NOMO-1 treated with DMSO at 0.1 percent for 48 hours (cell line): ENCODE measurements around the gene IMPDH1.

Source experiments
- DNase-seq: peaks from one replicate; lab custom pipeline; 2025; ENCODE audit not compliant: unreplicated experiment; lab: John Stamatoyannopoulos, UW

Gene IMPDH1

DNA sequence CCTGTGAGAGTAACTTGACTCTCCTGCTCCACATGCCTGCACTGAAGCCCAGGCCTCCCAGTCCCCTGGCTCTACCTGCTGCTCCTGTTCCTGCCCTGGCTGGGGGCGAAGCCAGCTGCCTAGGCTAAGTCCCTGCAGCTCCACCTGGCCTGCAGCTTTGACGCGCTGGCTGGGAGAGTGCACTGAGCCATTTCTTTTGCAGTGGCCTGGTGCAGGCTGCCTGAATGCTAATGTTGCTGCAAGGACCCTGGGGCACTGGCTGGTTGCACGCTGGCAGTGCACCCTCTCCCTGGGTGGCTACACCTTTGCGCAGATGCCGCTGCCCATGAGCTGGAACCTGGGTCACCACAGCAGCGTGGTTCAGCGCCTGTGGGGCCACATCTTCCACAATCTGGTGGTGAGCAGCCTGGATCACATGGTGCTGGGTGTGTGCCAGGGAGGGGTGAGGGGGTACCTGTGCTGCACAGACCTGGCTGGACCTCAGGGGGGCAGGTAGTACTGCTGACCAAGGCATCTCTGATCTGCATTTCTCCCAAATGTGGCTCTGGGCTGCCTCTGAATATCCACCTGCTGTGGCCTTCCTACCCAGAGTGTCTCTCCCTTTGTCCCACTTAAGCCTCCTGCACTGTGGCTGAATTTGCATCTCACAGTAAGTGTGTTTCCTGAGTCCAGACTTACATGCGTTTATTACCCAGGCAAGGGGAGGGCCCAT lies 20.0 kb downstream of the IMPDH1 start:
- no peak for DNase-seq

DNA sequence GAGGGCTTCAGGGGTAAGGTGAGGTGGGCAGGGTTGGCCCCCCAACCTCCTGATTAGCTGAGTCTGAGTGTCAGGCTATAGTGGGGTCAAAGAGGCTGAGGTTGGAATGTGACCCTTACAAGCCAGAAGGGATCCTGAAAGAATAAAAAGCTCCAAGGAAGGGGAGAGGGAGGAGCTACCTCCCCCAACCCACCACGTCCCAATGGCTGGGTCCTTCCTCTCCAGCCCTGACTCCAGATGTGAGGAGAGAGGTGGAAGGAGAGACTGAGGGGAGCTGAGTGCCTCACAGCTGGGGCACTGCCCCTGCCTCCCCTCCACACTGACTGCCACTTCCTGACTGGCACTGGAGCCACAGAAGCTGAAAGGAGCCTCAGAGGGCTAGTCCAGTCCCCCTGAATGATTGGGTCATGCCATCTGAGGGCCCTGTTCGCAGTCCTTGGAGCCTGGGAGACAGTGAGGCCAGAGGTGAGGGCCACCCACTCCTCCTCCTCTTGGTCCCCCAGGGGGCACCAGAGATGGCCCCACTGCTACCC lies 20.6 kb downstream of the IMPDH1 start:
- no peak for DNase-seq

DNA sequence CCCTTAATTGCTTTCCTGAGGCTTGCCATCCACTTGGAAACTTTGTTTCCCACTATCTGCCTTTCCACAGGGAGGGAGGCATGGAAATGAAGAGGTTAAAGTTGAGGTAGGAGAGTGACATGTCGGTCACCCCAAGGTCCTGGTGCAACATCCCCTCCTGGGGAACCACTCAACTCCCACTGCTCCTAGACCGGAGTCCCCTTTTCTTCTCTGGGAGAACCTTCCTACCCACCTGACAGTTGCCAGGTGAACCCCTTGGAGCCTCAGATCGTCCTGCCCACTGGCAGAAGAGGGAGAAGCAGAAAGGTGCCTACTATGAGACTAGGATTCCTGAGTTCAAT lies 21.7 kb downstream of the IMPDH1 start:
- no peak for DNase-seq

DNA sequence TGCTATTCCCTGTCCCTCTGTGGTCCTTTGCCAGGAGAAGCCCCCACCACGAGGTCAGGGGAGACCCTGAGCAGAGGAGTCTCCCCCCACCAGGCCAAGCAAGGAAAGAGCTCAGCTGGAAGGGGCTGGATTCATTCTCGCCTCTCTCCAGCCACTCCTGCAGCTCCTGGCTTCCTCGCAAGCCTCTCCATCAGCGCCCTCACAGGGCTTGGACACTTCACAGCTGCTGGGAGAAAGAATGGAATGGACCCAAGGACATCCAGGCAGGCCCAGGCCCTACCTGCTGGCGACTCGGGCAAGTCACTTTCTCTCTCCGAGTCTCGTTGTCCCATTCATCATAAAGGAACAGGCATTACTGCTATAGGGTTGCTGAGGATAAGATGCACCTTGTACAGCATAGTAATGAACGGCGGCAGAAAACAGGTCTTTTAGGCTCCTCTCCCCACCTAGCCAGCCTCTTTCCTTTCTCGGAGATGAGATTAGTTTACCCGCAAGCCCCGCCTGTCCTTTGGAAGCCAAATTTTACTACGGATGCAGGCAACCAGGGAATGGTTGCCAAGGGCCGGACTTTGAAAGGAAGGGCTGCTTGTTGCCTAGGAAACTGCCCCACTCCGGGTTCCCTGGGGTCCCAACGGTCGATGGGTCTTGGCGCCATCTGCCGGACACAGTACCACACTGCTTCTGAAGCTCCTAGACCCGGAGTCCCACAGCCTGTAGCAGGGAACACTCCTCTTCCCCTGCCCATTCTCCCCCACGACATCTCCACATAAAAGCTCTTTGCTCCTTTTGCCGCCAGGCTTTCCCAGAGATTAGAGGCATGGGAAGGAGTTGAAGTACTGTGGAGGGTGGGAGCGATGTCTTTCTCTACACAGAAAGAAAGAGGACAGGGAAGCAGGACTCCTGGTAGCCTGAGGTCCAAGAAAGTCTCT lies 22.3 kb downstream of the IMPDH1 start:
- peak; percentile 13 for DNase-seq

DNA sequence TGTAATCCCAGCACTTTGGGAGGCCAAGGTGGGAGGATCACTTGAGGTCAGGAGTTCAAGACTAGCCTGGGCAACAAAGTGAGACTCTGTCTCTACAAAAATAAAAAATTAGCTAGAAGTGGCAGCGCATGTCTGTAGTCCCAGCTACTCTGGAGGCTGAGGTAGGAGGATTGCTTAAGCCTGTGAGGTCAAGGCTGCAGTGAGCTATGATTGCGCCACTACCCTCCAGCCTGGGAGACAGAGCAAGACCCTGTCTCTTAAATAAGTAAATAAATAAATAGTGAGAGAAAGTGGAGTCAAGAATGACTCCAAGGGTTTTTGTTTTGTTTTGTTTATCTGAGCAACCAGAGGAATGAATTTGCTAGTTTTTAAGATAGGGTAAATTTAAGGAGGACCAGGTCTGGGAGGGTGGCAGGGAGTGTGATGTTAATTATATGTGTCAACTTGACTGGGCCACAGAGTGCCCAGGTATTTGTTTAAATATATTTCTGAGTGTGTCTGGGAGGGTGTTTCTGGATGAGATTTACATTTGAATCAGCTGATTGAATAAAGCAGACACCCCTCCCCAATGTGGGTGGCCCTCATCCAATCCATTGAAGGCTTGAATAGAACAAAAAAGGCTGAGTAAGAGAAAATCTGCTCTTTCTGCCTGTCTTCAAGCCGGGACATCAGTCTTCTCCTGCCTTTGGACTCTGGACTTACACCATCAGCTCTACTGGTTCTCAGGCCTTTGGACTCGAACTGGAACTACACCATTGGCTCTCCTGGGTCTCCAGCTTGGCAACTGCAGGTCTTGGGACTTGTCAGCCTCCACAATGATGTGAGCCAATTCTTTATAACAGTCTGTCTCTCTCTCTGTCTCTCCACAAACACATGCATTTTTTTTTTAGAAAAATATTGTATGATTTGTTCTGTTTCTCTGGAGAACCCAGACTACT lies 23.5 kb downstream of the IMPDH1 start:
- DNase-seq = no peak

DNA sequence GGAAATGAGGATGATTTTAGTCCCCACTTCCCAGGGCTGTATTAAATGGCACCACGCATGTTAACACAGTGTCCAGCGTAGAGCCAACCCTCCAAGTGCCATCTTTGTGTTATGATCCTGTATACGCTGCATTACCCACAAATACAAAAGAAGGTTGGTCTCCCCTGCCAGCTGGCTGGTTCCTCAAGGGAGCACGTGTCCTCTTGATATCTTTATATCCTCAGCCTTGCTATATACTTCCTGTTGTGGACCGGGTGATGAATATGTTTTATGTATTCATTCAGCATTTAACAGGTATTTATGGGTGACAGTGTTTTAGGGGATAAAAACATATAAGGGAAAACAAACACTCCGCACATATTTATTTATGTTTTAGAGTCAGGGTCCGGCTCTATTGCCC lies 25.1 kb downstream of the IMPDH1 start:
- no peak for DNase-seq

DNA sequence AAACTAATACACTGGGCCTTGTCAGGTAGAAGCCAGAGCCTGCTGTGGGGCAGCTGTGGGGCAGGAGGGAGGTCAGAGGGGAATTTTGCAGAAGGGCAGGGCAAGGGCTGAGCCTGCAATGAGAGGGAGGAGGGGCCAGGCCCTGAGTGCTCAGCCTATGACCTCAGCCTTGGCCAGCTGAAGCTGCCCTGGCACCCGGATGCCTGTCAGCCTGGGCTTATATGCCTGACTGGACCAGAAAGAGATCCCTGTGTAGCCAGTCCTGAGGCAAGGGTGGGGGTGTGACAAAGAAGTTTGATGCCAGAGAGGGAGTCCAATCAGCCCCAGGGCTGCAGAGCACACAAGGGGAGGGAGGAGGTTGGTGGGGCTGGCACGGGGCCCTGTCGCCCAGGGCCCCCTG lies 26.0 kb downstream of the IMPDH1 start:
- DNase-seq = no peak

DNA sequence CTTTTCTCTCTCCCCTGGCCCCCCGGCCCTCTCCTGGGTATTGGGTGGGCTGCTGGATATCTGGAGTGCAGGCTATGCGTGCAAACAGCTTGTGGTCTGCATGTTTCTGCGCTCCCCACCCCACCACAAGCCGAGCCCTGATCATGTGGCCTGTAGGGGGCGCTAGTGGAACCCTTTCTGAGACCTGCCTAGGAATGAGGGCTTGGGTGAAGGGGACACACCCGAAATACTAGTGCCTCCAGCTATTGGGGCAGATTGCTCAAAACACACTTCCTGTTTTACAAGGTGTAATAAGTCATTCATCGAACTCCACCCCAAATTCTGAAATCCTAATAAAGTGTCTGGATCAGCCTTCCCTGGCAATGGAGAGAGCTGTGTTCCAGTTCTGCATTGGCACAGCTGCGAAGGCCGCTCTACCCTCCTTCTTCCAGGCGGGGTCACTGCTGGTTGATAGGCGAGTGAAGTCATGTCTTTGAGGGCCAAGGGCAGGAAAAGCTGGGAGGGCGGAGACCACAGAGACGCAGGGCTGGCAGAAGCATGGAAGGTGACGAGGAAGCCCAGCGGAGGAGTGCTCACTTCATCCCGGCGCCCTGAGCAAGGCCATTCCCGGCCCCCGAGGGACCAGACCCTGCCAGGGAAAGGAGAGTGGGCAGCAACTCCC lies 28.5 kb downstream of the IMPDH1 start:
- peak; percentile 35 for DNase-seq

DNA sequence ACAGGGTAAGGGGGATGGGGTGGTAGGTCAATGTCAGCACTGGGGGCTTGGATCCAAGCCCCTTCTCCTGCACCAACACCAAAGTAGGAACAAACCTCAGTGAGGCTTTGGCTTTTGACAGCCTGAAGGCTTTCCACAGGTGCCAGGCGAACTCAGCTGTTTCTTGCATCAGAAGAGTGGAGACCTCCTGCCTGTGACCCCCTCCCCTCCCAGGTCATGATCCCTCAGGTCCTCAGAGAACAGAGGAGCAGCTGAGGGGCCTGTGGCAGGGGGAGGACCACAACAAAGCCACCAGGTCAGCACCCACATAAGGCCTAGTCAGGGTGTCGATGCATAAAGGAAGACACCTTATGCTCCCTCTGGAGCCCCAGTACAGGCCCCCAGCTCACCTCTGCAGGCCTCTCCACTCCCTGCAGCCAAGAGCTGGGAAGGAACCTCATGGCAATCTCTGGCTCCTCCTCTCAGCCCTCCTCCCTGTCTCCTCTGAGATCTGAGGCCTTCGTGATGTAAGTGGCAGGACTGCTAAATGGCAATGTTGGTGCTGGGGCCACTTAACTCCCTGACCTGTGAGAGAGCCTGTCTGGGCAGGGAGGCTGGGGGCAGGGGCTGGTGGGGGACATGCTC lies 29.2 kb downstream of the IMPDH1 start:
- DNase-seq = no peak

DNA sequence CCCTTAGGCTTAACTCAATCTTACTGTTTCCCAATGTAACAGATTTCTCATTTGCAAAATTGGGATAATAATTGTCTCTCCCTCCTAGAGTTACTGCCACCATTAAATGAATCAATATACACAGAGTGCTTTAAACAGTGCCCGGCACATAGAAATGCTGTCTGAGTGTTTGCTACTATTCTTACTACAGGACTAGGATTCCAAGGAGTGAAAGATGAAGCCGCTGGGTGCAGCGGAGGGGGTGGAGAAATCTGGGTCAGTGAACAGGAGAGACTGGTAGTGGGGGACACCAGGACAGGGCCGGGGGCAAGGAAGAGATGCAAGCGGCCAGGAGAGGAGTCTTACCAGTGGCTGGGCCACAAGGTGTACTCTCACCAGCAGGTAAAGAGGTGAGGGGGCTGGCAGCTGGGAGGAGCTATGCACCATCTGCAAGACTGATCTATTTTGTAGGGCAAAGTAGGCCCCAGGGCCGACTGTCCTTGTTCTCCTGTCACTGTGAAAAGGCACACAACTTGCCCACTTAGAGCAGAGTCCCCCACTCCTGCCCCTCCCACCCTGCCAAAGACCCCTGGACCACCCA lies 29.8 kb downstream of the IMPDH1 start:
- no peak for DNase-seq

DNA sequence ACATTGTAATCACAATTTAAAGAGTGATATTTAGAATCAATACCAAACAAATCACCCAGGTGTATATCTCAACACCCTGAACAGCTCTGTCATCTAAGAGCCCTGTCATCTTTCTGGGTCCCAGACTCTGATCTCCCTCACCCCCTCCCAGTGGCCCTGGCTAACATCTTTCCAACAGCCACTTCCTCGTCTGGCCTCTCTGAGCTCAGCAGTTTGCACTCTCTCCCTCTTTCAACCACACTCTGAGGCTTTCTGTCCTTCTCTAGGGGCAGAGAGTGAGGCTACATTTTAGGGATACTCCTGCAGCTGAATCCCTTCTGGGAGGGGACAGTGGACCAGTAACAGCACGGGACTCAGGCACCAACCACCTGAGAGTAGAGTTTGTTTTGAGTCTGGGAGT lies 31.1 kb downstream of the IMPDH1 start:
- DNase-seq = no peak

DNA sequence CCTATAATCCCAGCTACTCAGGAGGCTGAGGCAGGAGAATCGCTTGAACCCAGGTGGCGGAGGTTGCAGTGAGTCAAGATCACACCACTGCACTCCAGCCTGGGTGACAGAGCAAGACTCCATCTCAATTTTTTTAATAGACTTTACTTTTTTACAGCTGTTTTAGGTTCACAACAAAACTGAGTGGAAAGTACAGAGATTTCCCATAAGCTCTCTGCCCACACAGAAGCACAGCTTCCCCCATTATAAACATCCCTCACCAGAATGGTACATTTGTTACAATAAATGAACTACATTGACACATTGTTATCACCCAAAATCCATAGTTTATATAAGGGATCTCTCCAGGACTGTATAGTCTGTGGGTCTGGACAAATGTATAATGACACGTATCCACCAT lies 33.7 kb downstream of the IMPDH1 start:
- no peak for DNase-seq

DNA sequence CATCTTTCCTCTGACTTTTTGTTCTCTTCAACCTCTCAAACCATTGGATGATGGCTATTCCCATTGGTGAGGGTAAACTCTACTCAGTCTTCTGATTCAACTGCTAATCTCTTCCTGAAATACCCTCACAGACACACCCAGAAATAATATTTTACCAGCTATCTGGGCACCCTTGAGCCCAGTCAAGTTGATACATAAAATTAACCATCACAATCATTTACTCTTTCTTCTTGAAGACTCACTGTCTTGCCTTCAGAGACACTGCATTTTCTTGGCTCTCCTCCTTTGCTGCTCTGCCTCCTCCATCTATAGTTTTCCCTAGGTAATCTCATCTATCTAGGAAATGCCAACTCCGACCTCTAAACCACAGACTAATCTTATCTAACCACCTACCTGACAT lies 35.7 kb downstream of the IMPDH1 start:
- DNase-seq = no peak

DNA sequence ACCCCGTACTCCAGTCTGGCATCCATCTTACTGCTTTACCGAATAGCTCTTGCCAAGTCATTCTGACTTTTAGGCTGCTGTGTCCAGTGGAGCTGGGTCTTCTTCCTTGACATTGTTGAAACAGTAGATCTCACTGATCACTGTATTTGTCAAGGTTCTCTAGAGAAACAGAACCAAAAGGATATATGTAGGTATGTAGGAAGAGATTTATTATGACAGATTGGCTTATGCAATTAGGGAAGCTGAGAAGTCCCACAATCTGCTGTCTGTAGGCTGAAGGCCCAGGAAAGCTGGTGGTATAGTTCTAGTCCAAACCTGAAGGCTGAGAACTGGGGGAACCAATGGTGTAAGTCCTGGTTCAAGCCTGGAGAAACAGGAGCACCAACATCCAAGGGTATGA lies 36.2 kb downstream of the IMPDH1 start:
- no peak for DNase-seq

DNA sequence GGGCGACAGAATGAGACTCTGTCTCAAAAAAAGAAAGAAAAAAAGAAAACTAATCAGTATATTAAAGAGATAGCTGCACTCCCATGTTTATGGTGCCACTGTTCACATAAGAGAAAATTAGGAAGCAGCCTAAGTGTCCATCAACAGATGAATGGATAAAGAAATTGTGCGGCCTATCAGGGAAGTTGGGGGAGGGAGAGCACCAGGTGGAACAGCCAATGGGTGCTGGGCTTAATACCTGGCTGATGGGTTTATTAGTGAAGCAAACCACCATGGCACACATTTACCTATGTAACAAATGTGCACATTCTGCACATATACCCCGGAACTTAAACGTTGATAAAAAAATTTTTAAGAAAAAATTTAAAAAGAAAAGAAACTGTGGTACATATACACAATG lies 39.3 kb downstream of the IMPDH1 start:
- DNase-seq = no peak

DNA sequence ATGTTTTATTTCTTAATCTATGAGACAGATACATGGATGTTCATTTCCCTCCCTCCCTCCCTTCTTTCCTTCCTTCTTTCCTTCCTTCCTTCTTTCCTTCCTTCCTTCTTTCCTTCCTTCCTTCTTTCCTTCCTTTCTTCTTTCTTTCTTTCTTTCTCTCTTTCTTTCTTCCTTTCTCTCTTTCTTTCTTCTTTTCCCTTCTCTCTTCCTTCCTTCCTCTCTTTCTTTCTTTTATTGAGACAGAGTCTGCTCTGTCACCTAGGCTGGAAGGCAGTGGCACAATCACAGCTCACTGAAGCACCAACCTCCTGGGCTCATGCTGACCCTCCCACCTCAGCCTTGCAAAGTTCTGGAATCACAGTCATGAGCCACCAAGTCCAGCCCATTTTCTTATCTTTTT lies 42.8 kb downstream of the IMPDH1 start:
- no peak for DNase-seq

DNA sequence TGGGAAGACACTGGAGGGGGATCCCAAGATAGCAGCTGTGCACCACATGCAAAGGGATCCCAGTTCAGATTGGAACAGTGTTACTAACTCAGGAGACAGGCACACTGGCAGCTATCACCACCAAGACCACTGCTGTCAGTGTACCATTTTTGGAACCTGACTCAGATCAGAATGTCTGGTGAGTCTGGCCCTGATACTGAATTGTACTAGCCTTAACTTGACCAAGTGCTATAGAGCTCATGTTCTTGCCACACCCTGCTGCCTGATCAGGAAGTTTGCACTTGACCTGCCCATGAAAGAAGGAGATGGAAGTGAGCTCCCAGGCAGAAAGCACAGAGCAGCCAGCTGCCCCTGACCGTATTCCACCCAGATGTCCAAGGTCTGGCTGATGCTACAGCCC lies 43.5 kb downstream of the IMPDH1 start:
- DNase-seq = no peak

DNA sequence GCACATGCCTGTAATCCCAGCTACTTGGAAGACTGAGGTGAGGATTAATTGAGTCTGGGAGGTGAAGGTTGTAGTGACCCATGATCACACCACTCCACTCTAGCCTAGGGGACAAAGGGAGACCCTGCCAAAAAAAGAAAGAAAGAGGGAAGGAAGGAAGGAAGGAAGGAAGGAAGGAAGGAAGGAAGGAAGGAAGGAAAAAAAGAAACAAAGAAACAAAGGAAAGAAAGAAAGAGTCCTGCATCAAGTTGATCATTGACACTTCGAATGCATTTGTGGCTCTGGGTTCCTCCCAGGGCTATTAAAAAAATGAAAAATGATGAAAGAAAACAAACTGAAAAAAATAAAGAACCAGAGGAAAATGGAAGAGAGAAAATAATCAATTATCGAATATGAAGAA lies 44.4 kb downstream of the IMPDH1 start:
- DNase-seq = no peak

DNA sequence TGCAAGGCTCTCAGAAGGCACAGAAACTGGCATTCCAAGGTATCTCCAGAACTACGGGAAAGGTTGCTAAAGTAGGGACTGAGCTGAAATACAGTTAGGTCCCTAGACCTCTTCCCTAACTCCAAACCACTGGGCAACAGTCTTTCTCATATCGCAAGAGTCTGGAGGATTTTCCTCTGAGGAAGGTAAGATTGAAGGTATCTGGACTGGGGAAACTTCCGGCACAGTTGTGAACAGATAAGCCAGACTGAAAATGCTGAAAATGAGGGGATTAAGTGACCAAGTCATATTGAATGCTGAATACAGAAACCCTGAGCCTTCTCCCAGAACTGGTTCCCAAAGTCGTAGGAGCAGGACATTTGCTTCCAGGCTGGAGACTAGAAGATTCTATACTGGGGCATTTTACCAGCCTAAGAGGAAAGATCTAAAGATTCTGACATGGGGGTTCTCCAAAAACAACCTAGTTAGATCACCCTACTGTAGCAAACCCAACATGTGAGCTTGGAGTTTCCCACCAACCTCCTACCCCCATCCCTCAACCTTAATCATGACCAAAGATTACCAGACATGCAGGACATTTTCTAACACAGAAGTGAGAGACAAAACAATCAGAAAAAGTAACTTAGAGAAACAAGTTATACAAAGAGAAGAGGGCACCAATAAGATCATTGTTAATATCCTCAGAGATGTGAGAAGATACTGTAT lies 45.5 kb downstream of the IMPDH1 start:
- no peak for DNase-seq
